Activated CD4-positive, CD25-positive, alpha-beta regulatory T cell treated with anti-CD3 and anti-CD28 coated beads, Interleukin-2, amount 50 U/mL, for 16 hours (primary cell): ENCODE results near the gene PERM1.
"Not testable (repeated sequence)": the region's sequence is repeated elsewhere in the genome, so short reads cannot be mapped to it uniquely, and the experiment has no call there.

Source experiments
- DNase-seq: peaks from one replicate; pipeline ENCODE4 v3.0.0-alpha.2; 2020; ENCODE audit warnings: low read depth, low spot score

The PERM1 gene

GRCh38 chr1:981955-982558 lies at the start of gene PERM1:
PERM1 (minus strand) TSS chr1:982093; CDS start chr1:981029, 1,064 bp downstream.
- no peak for DNase-seq

- not testable (repeated sequence) for DNase-seq
These were observed 49.2 kb upstream of the PERM1 start for GRCh38 chr1:1030867-1031658.

GRCh38 chr1:1027791-1028190 lies 45.9 kb upstream of the PERM1 start:
- no peak for DNase-seq

- DNase-seq: no peak
These were observed 44.9 kb upstream of the PERM1 start for GRCh38 chr1:1026599-1027413.

GRCh38 chr1:1025730-1026129 lies 43.8 kb upstream of the PERM1 start:
- no peak for DNase-seq

GRCh38 chr1:1024771-1025699 lies 43.1 kb upstream of the PERM1 start:
- no peak for DNase-seq

GRCh38 chr1:1024149-1024770 lies 42.4 kb upstream of the PERM1 start:
- DNase-seq: no peak

- no peak for DNase-seq
These were observed 41.8 kb upstream of the PERM1 start for GRCh38 chr1:1023700-1024099.

- no peak for DNase-seq
These were observed 40.6 kb upstream of the PERM1 start for GRCh38 chr1:1022302-1023009.

GRCh38 chr1:1021920-1022259 lies 40.0 kb upstream of the PERM1 start:
- DNase-seq: no peak

GRCh38 chr1:1021010-1021919 lies 39.4 kb upstream of the PERM1 start:
- no peak for DNase-seq

- DNase-seq: no peak
These were observed 38.6 kb upstream of the PERM1 start for GRCh38 chr1:1020415-1021009.

- no peak for DNase-seq
These were observed 38.1 kb upstream of the PERM1 start, which contains the start of gene AGRN for GRCh38 chr1:1020000-1020404. AGRN (plus strand) TSS chr1:1020120; CDS start chr1:1020173, 53 bp downstream.

- peak; percentile 54 for DNase-seq
These were observed 37.5 kb upstream of the PERM1 start for GRCh38 chr1:1019122-1019999.

- DNase-seq: not testable (repeated sequence)
These were observed 36.4 kb upstream of the PERM1 start for GRCh38 chr1:1018321-1018685.

- DNase-seq: not testable (repeated sequence)
These were observed 35.8 kb upstream of the PERM1 start for GRCh38 chr1:1017397-1018320.
